Measurements from ENCODE around the gene PRR36. TPM values are rescaled to one million over a fixed set of nuclear protein-coding genes. Genes with fewer than 3 reads are reported as not detected.

The PRR36 gene
- total RNA-seq, 4 donors from 2014 or later: 0.16 TPM; not detected in 3

- in situ Hi-C loops (cut with MboI; ENCODE audit: low pct_ligation_motif_present in 1 of 4, low pct_unique_long_range_greater_than_20kb in 1 of 4, low sequenced_read_pairs in 3 of 4) (no loop called here), intact Hi-C loops (cut with DNase I; ENCODE audit: low total_unique reads) (no loop called here)
- DNase-seq: peak; percentile 83
- whole genome bisulfite sequencing, 2 donors (ENCODE audit: low coverage in 1 of 2): 2% methylated on average over 30 of the region's 67 CpGs; no CpG with 5 or more reads in 1 of the 2 donors
- Histone ChIP-seq H3K27me3 (peaks cover 65% of the 10 kb centered on the region), H3K27ac (peak overlapping the region; percentile 28 to 82 (median 68)), H3K4me1 (peaks cover 15 to 43% (median 38%) of the 10 kb centered on the region in 4 donors), H3K9me3 (no peaks in the 10 kb centered on the region), H3K36me3 (no peaks in the 10 kb centered on the region), H3K4me3 (peak overlapping the region; percentile 18 to 47 (median 32))
- no peak for TF ChIP-seq POLR2AphosphoS5 (IDR thresholded peaks at IDR 0.05)
- peak in 4 of 5 experiments; percentile 69 to 93 (median 78) for TF ChIP-seq CTCF (IDR thresholded peaks at IDR 0.05)
Observed at GRCh38 chr19:7868671-7869452, 5.3 kb downstream of the PRR36 start.

- DNase-seq: no peak
- Histone ChIP-seq H3K27ac (peak overlapping the region in 2 of 4 donors; percentile 71 to 82), H3K36me3 (no peaks in the 10 kb centered on the region), H3K4me1 (peaks cover 14 to 39% (median 36%) of the 10 kb centered on the region in 4 donors), H3K4me3 (peak overlapping the region in 2 of 4 donors; percentile 42 to 47), H3K9me3 (no peaks in the 10 kb centered on the region), H3K27me3 (peaks cover 65% of the 10 kb centered on the region)
- 22% methylated on average over 21 of the region's 21 CpGs; no CpG with 5 or more reads in 1 of the 2 donors for WGBS, 2 donors (ENCODE audit: low coverage in 1 of 2)
- intact Hi-C loops (cut with DNase I; ENCODE audit: low total_unique reads) (no loop called here), in situ Hi-C loops (cut with MboI; ENCODE audit: low pct_ligation_motif_present in 1 of 4, low pct_unique_long_range_greater_than_20kb in 1 of 4, low sequenced_read_pairs in 3 of 4) (no loop called here)
- TF ChIP-seq POLR2A (IDR thresholded peaks at IDR 0.05): no peak
- no peak for TF ChIP-seq CTCF (IDR thresholded peaks at IDR 0.05)
- no peak for TF ChIP-seq POLR2AphosphoS5 (IDR thresholded peaks at IDR 0.05)
- no peak for TF ChIP-seq EP300 (IDR thresholded peaks at IDR 0.05; ENCODE audit: low read depth)
Observed at GRCh38 chr19:7868326-7868670, 5.9 kb downstream of the PRR36 start.

GRCh38 chr19:7867092-7867844, 6.9 kb downstream of the PRR36 start:
- Histone ChIP-seq H3K4me3 (no peak overlapping the region), H3K27me3 (peaks cover 63% of the 10 kb centered on the region), H3K36me3 (no peaks in the 10 kb centered on the region), H3K4me1 (peaks cover 15 to 46% (median 38%) of the 10 kb centered on the region in 4 donors), H3K27ac (no peak overlapping the region), H3K9me3 (no peaks in the 10 kb centered on the region)
- no peak for DNase-seq
- WGBS, 2 donors (ENCODE audit: low coverage in 1 of 2): 56 to 83% methylated on average over 1 to 9 of the region's 9 CpGs
- in situ Hi-C loops (cut with MboI; ENCODE audit: low pct_ligation_motif_present in 1 of 4, low pct_unique_long_range_greater_than_20kb in 1 of 4, low sequenced_read_pairs in 3 of 4) (no loop called here), intact Hi-C loops (cut with DNase I; ENCODE audit: low total_unique reads) (no loop called here)
- TF ChIP-seq POLR2AphosphoS5 (IDR thresholded peaks at IDR 0.05): no peak
- no peak for TF ChIP-seq POLR2A (IDR thresholded peaks at IDR 0.05)
- no peak for TF ChIP-seq CTCF (IDR thresholded peaks at IDR 0.05)
- no peak for TF ChIP-seq EP300 (IDR thresholded peaks at IDR 0.05; ENCODE audit: low read depth)

- intact Hi-C loops (cut with DNase I; ENCODE audit: low total_unique reads): no loop called here
- WGBS, 2 donors (ENCODE audit: low coverage in 1 of 2): 74% methylated on average over 12 of the region's 12 CpGs; no CpG with 5 or more reads in 1 of the 2 donors
- TF ChIP-seq EP300 (IDR thresholded peaks at IDR 0.05; ENCODE audit: low read depth): no peak
- TF ChIP-seq POLR2AphosphoS5 (IDR thresholded peaks at IDR 0.05): no peak
- TF ChIP-seq CTCF (IDR thresholded peaks at IDR 0.05): no peak
- Histone ChIP-seq H3K27ac (no peak overlapping the region), H3K9me3 (no peaks in the 10 kb centered on the region), H3K27me3 (peaks cover 68% of the 10 kb centered on the region), H3K4me3 (no peak overlapping the region), H3K36me3 (no peaks in the 10 kb centered on the region), H3K4me1 (peaks cover 16 to 46% (median 38%) of the 10 kb centered on the region in 4 donors)
- in situ Hi-C loops (cut with MboI; ENCODE audit: low pct_ligation_motif_present in 1 of 4, low pct_unique_long_range_greater_than_20kb in 1 of 4, low sequenced_read_pairs in 3 of 4): no loop called here
- DNase-seq: no peak
Observed at GRCh38 chr19:7866399-7867091, 7.6 kb downstream of the PRR36 start.
